NCI-H2227 (cell line): ENCODE results near the gene WWOX.

Experiments used
- DNase-seq: peaks from one replicate; lab custom pipeline; 2025; ENCODE audit not compliant: unreplicated experiment; lab: John Stamatoyannopoulos, UW

WWOX gene

GRCh38 chr16:78871241-78871640 is 771.8 kb downstream of the WWOX start:
- no peak for DNase-seq

- DNase-seq = no peak
Measured at GRCh38 chr16:78876671-78877070, 777.2 kb downstream of the WWOX start.

DNA sequence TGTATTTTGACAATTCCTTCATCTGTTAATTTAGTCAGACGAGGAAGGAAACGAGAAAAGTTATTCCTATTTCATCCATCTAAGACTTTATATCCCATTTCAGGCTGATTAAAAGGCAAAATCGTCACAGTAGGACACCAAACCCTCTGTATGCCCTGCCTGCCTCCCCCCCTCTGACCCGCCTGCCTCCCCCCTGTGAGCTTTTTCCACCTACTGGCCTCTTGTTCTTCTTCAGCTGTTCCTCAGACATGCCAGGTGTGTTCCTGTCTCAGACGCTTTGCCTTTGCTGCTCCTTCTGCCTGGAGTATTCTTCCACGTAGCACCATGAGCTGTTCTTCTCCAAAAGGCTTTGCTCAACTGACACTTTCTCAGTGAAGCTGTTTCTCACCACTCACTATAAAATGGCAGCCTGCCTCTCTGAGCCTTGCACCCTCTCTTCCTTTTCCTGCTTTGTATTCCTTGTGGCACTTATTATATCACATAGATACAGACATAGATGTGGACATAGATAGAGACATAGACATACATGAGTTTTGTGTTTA is 777.7 kb downstream of the WWOX start:
- DNase-seq = no peak

DNA sequence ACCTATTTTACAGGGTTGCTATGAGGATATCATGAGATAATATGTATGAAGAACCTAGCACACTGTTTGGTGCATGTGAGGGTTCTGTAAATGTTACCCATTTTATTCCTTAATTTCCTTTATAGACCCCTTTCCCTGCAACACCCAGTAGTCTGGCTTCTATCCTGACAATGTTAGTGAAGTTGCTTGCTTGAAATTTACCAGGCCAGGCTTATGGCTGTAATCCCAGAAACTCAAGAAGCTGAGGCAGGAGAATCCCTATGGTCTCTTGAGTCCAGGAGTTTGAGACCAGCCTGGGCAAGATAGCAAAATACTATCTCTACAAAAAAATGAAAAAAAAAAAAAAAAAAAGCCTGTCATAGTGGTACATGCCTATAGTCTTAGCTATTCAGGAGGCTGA is 779.1 kb downstream of the WWOX start:
- DNase-seq = no peak

GRCh38 chr16:78879011-78879410 is 779.6 kb downstream of the WWOX start:
- no peak for DNase-seq

DNA sequence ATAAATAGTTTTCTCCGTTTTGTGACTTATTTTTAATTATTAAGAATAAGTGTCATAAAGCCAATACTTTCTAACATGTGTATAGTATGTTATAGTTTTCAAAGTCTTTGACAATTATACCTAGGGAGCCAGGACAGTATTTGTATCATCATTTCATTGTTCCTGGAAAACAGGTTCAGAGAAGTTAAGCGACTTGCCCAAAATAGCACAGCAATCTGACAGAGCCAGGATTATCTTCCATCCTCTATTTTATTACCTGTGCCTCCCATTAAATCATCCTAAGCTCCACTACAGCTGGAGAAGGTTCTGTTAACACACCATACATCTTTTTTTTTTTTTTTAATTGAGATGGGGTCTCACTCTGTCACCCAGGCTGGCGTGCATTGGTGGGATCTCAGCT is 782.7 kb downstream of the WWOX start:
- no peak for DNase-seq

DNA sequence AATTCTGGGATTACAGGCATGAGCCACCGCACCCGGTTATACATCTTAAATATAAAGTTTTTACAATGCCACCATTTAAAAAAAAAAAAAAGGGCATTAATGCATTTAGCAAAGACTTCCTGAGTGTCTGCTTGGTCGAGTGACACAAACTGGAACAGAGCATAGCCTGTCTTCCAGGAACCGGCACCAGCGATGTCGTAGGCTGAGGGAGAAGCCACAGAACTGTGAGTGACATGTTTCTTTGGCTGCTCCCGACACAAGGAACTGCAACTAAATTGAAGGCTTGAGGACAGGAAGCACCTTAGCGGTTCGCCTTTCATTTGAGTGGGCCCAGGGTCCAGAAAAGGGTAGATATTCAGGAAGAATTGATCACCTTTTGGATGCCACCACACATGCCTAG is 783.3 kb downstream of the WWOX start:
- no peak for DNase-seq

GRCh38 chr16:78884204-78884603 is 784.8 kb downstream of the WWOX start:
- DNase-seq = no peak

DNA sequence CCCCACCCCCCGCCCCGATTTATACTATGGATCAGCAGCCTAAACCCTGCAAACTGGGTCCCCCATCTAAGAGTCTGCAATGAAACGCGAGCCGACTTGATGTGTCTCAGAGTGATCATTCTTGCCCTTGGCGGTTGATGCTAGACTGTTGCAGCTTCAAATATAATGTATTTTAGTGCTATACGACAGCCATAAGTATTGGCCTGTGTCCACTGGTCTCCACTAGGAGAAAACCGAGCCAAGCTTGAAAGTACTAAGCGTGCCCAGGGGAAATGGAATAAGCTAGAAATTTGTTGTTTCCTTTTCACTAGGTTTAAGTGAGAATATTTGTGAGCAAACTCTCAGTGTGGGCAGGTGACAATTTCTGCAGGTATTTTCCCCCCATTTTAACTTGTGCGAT is 789.9 kb downstream of the WWOX start:
- no peak for DNase-seq

DNA sequence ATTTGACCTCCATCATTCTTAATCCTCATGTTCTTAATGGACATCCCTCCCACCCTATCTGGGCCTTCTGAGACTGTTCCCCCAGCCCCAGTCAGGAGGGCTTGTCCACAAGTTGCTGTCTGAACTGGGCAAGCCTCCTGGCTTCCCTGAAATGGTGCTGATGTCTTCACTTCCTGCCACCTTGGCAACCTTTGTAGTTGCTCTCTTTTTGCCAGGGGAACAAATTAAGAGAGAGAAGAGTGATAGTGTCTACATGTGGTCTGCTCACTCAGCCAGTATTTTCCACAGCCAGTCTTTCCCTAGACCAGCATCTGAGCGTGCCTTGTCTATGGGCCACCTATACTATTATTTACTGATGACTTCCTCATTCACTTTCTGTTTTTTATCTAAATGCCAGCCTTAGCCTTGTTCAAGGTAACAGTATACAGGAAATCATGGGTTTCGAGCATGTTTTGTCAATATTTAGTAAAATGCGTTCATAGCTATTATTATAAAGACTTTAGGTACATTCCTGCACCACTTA is 791.0 kb downstream of the WWOX start:
- no peak for DNase-seq

DNA sequence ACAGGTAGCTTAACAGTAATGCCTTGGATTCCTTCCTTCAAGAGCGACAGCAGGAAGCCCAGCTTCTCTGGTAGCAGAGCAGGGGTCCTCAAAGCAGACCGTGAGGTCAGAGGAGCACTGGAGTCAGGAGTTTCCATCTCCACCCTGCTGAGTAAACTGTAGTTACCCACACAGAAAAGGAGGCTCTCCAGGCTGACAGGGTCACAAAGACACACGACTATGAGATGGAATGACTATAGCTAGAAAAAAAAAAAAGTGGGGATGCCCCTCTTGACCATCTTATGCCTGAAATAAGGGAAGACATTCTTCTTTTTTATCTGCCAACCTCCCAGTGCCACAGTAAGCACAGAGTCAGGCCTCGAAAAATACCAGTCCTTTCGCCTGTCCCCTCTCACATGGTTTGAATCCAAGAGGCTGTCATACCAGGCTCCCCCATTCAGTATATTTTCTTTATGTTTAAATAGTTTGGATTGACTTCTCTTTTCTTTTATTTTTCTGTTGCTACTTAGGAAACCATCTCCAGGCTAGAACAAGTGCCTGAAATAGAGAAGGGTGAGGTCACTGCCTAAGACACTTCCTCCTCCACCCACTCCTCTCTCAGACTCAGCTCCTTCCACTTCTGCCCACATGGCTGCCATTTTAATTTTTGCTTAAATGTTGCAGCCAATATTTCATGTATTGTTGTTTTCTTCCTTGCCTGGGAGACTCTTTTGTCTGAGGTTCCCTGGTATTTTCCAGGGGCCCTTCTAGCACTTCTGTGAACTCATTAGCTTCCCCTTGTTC is 793.7 kb downstream of the WWOX start:
- DNase-seq = no peak

DNA sequence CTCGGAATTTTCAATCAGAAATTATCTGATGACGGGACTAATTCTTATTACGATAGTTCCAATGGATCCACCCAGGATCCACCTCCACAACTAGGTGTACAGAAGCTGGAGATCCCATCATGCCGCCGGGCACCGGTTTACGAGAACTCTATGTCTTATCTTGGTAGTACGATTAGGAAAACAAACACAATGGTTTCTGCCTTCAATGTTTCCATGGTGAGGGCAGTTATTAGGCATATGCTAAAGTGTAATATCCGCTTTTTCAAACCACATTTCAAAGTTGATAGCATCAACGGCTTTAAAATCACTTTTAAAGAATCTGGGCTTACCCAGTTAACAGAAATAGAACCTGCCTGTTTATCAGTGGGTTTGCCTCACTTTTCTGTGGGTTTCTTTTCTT is 795.4 kb downstream of the WWOX start:
- no peak for DNase-seq

DNA sequence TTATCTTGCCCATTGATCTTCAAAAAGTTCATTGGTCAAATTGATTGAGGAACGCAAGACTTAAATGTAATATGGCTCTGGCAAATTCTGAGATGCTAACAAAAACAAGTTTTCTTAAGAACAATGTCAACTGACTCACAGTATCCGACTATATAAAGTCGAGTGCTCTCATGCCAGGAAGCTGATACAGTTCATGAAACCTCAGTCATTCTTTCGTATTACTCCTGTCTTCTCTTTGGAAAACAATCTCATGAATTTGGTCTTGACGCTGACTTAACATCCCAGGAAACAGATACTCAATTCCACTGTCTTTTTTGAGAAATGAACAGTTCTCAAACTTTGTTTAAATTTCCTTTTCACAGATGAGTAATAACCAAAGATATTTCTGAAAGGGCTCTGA is 796.2 kb downstream of the WWOX start:
- no peak for DNase-seq

DNA sequence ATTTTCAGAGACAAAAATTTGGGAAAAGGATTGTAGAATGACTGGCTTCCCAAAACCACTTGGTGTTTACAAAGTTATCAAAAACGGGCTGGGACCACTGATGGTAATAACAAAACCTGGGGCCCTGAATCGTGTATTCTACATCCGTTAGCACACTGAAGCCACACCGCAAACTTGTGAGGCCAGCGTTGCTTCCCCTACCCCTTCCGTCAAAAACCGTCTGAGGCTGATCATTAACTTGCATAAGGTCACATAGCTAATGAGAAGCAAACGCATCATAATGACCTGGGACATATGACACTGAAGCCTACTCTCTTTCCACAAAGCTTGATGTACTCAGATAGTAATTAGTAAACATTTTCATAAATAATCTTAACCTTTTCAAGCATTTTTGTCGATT is 796.8 kb downstream of the WWOX start:
- DNase-seq = no peak

DNA sequence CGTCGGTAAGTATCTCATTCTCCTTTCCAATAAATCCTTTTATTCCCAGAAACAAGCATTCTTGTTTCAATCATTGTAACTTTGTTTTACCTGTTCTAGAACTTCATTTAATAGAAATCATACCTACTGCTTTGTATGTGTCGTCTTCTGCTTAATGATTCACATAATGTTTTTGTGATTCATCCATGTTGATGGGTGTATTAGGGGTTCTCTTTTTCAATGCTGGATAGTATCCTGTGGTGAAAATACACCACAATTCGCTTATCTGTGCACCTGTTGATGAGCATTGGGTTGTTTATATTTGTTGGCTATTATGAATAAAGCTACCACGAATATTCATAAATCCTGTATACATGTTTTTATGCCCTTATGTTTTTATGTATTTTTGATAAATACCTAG is 797.8 kb downstream of the WWOX start:
- DNase-seq = no peak

DNA sequence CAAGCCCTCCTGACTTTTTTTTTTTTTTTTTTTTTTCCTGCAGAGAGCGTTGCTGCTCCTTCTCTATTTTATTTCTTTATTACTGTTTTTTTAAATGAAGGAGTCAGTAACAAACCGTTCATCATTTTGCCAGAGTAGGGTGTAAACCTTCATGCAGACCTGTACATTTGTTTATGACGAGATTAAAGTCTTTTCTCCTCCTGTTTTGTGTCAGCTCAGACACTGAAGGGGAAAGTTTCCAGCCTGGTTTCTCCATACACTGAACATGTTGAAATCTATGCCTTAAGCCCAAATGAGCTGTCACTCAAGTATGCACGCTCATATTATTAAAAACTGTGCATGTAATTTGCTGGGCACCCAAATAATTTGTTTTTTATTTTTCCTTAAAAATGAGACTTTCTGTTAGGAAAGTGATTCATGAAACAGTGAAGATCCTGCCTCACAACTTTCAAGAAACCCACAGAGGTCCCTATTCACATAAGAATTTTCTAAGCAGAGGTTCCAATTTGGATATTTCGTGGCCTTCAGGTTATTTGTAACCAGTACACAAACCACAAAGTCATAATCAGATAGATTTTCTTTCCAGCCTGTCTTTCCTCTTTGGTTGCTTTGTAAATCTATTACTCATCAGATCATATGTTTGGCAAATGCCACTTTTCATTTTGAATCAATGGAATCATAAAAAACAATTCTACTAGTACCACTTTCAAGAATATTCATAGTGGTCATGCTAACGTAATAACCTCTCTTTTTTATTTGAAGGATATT is 800.8 kb downstream of the WWOX start:
- no peak for DNase-seq

GRCh38 chr16:78900966-78901365 is 801.5 kb downstream of the WWOX start:
- DNase-seq = no peak

GRCh38 chr16:78902321-78902720 is 802.9 kb downstream of the WWOX start:
- peak; percentile 30 for DNase-seq

GRCh38 chr16:78903237-78903636 is 803.8 kb downstream of the WWOX start:
- peak; percentile 31 for DNase-seq

DNA sequence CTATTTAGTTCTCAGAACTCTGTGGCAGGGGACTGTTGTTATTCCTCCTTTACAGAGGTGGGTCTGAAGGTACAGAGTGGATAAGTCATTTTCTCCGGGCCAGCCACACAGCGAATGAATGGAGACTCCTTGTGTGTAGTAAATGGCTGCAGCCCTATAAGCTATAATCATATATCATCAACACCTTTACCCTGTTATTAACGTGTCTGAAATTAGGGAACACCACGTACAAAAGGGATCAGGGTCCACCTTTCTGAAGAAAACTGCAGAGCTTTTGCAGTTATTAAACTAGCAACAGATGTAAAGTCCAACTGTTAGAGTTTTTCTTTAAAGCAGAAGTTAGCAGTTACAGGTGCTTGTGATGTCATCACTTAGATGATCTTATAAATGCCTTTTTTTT is 804.4 kb downstream of the WWOX start:
- DNase-seq = peak; percentile 79

- no peak for DNase-seq
Measured at GRCh38 chr16:78906135-78906534, 806.7 kb downstream of the WWOX start.

GRCh38 chr16:78909226-78909625 is 809.8 kb downstream of the WWOX start:
- DNase-seq = no peak
